ENCODE data around the gene STK38. TPM values are rescaled to one million over a fixed set of nuclear protein-coding genes. Genes with fewer than 3 reads are reported as not detected.

The STK38 gene
- polyA plus RNA-seq, 2 of the 4 experiments (the other 2 are of a cell fraction), result 30.0 to 30.9 TPM

GRCh38 chr6:36586606-36587005, 39.3 kb upstream of the STK38 start (continued):
- TF ChIP-seq BCL3 (IDR thresholded peaks at IDR 0.05) (no peak), SMC3 (IDR thresholded peaks at IDR 0.05) (no peak), USF2 (IDR thresholded peaks at IDR 0.05) (no peak)

DNA sequence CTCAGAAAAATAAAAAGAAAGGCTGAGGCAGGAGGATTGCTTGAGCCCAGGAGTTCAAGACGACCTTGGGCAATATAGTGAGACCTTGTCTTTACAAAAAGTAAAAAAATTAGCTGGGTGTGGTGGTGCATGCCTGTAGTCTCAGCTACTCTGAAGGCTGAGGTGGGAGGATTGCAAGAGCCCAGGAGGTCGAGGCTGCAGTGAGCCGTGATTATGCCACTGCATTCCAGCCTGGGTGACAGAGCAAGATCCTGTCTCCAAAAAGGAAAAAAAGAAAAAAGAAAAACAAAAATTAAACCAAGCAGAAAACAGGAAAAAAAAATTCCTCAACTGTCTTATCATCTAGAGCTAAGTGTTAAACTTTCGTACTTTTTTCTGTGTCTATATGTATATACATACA, 34.4 kb upstream of the STK38 start:
- CTCF ChIA-PET, result interaction anchor here (1.1 kb wide), 1 partner anchor 158 kb away, joined by 3 read pairs; no protein-coding TSS in a partner anchor
- no peak for FAIRE-seq
- Histone ChIP-seq H3K4me3 (no peak overlapping the region), H3K4me2 (no peak overlapping the region), H3K9me3 (no peaks in the 10 kb centered on the region), H3K4me1 (peaks cover 36% of the 10 kb centered on the region), H3K27ac (peak overlapping the region in 1 of 2 experiments; percentile 88; a peak in 2 of 6 replicates)
- TF ChIP-seq, protein P1, sequence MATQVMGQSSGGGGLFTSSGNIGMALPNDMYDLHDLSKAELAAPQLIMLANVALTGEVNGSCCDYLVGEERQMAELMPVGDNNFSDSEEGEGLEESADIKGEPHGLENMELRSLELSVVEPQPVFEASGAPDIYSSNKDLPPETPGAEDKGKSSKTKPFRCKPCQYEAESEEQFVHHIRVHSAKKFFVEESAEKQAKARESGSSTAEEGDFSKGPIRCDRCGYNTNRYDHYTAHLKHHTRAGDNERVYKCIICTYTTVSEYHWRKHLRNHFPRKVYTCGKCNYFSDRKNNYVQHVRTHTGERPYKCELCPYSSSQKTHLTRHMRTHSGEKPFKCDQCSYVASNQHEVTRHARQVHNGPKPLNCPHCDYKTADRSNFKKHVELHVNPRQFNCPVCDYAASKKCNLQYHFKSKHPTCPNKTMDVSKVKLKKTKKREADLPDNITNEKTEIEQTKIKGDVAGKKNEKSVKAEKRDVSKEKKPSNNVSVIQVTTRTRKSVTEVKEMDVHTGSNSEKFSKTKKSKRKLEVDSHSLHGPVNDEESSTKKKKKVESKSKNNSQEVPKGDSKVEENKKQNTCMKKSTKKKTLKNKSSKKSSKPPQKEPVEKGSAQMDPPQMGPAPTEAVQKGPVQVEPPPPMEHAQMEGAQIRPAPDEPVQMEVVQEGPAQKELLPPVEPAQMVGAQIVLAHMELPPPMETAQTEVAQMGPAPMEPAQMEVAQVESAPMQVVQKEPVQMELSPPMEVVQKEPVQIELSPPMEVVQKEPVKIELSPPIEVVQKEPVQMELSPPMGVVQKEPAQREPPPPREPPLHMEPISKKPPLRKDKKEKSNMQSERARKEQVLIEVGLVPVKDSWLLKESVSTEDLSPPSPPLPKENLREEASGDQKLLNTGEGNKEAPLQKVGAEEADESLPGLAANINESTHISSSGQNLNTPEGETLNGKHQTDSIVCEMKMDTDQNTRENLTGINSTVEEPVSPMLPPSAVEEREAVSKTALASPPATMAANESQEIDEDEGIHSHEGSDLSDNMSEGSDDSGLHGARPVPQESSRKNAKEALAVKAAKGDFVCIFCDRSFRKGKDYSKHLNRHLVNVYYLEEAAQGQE (IDR thresholded peaks at IDR 0.05), result no peak
- no peak for TF ChIP-seq BHLHE40 (IDR thresholded peaks at IDR 0.05; ENCODE audit: low read depth, low read length)
- no peak for TF ChIP-seq JUN (IDR thresholded peaks at IDR 0.05)
- TF ChIP-seq ZNF302 (CRISPR knock-in tag; IDR thresholded peaks at IDR 0.05), result no peak
- no peak for TF ChIP-seq EP300 (IDR thresholded peaks at IDR 0.05)
- no peak for TF ChIP-seq RFX5 (IDR thresholded peaks at IDR 0.05)
- no peak for TF ChIP-seq HMGXB4 (CRISPR knock-in tag; IDR thresholded peaks at IDR 0.05; ENCODE audit: borderline replicate concordance)
- no peak for TF ChIP-seq CBX8 (IDR thresholded peaks at IDR 0.05)
- no peak for TF ChIP-seq RCOR1 (IDR thresholded peaks at IDR 0.05; ENCODE audit: low read depth, low read length)
- TF ChIP-seq HES2 (IDR thresholded peaks at IDR 0.05), result no peak
- no peak for TF ChIP-seq POLR2AphosphoS2 (conservative IDR thresholded peaks at IDR 0.05; ENCODE audit: low read length)
- no peak for TF ChIP-seq PBX3 (IDR thresholded peaks at IDR 0.05)
- TF ChIP-seq SMC3 (IDR thresholded peaks at IDR 0.05), result no peak
- no peak for TF ChIP-seq FOXS1 (CRISPR knock-in tag; IDR thresholded peaks at IDR 0.05)
- no peak for TF ChIP-seq ZC3H11A (IDR thresholded peaks at IDR 0.05)
- no peak for TF ChIP-seq TP53 (CRISPR knock-in tag; IDR thresholded peaks at IDR 0.05)
- DNase-seq (ENCODE audit: low read depth in 1 of 2, low spot score in 1 of 2), result no peak
- 42% methylated on average over 4 of the region's 4 CpGs for WGBS (ENCODE audit: missing lambda C conversion rate)
- ATAC-seq, result no peak
- POLR2A ChIA-PET, result no interaction called here

Measured in A549 (cell line).